ENCODE measurements around the gene TOX2. TPM values are rescaled to one million over a fixed set of nuclear protein-coding genes. Genes with fewer than 3 reads are reported as not detected.

TOX2 gene
- polyA plus RNA-seq, 3 donors: 0.39 to 0.56 (median 0.47) TPM

- H3K79me2 ChIP-seq (ENCODE audit: insufficient read depth, low read length): no peaks in the 10 kb centered on the region
- H3K27me3 ChIP-seq (ENCODE audit: control insufficient read depth in 2 of 2, insufficient read depth in 2 of 2, low read length in 2 of 2): peaks cover 0 to 3% of the 10 kb centered on the region in 2 donors
- H3K9me3 ChIP-seq (replicated peaks in 1 of 2; ENCODE audit: control insufficient read depth in 1 of 2, insufficient read depth in 1 of 2, low read length in 2 of 2): no peaks in the 10 kb centered on the region
- no peak overlapping the region for H3K27ac ChIP-seq (ENCODE audit: low read depth in 1 of 2, low read length in 2 of 2)
- no peak overlapping the region for H3K4me3 ChIP-seq (replicated peaks in 1 of 3; ENCODE audit: low read depth in 2 of 3, low read length in 3 of 3)
- no peak for TF ChIP-seq CTCF (IDR thresholded peaks at IDR 0.05)
- H3K9ac ChIP-seq (ENCODE audit: insufficient read depth, low read length, poor library complexity, severe bottlenecking): no peak overlapping the region
- H3K4me2 ChIP-seq (replicated peaks; ENCODE audit: extremely low read depth, low read length, poor library complexity, severe bottlenecking): no peak overlapping the region
- no peaks in the 10 kb centered on the region for H4K20me1 ChIP-seq (ENCODE audit: insufficient read depth, low read length)
- H3K4me1 ChIP-seq (ENCODE audit: control insufficient read depth in 1 of 2, insufficient read depth in 2 of 2, low read length in 2 of 2): peaks cover 48 to 49% of the 10 kb centered on the region in 2 donors
- H3K36me3 ChIP-seq (replicated peaks in 1 of 2; ENCODE audit: control insufficient read depth in 1 of 2, insufficient read depth in 2 of 2, low read length in 2 of 2): no peaks in the 10 kb centered on the region
- peak overlapping the region in 1 of 7 donors; percentile 62 for H3K27ac Mint-ChIP-seq
- intact Hi-C loops (cut with micrococcal nuclease): no loop called here
- H2AFZ ChIP-seq (ENCODE audit: insufficient read depth, low read depth, low read length, poor library complexity, severe bottlenecking): no peak overlapping the region
- peaks cover 19% of the 10 kb centered on the region in 2 donors for H3K36me3 Mint-ChIP-seq
- peak overlapping the region in 1 of 2 donors; percentile 30 for H3K4me3 Mint-ChIP-seq
- H3K9me3 Mint-ChIP-seq: peaks cover 0 to 3% (median 0%) of the 10 kb centered on the region in 7 donors
- peaks cover 6 to 18% (median 7%) of the 10 kb centered on the region in 3 donors for H3K27me3 Mint-ChIP-seq (ENCODE audit: low read depth in 3 of 3)
- WGBS (ENCODE audit: insufficient coverage): 93% methylated on average over 8 of the region's 8 CpGs
- DNase-seq: no peak
- peaks cover 66% of the 10 kb centered on the region for H3K4me1 Mint-ChIP-seq
Measured at GRCh38 chr20:43948455-43948854, 33.8 kb downstream of the TOX2 start.

GRCh38 chr20:43949248-43949647 lies 34.6 kb downstream of the TOX2 start:
- Mint-ChIP-seq H3K4me1 (peaks cover 68% of the 10 kb centered on the region), H3K4me3 (no peak overlapping the region), H3K36me3 (peaks cover 21 to 23% of the 10 kb centered on the region in 2 donors), H3K9me3 (peaks cover 0 to 3% (median 0%) of the 10 kb centered on the region in 7 donors), H3K27me3 (ENCODE audit: low read depth in 3 of 3) (peaks cover 10 to 22% (median 13%) of the 10 kb centered on the region in 3 donors), H3K27ac (peak overlapping the region in 3 of 7 donors; percentile 41 to 92 (median 77))
- TF ChIP-seq CTCF (IDR thresholded peaks at IDR 0.05): no peak
- no peak overlapping the region for H3K4me2 ChIP-seq (replicated peaks; ENCODE audit: extremely low read depth, low read length, poor library complexity, severe bottlenecking)
- H3K27ac ChIP-seq (ENCODE audit: low read depth in 1 of 2, low read length in 2 of 2): no peak overlapping the region
- intact Hi-C loops (cut with micrococcal nuclease): no loop called here
- H3K4me3 ChIP-seq (replicated peaks in 1 of 3; ENCODE audit: low read depth in 2 of 3, low read length in 3 of 3): no peak overlapping the region
- no peak overlapping the region for H2AFZ ChIP-seq (ENCODE audit: insufficient read depth, low read depth, low read length, poor library complexity, severe bottlenecking)
- no peak for DNase-seq
- peaks cover 0 to 5% of the 10 kb centered on the region in 2 donors for H3K27me3 ChIP-seq (ENCODE audit: control insufficient read depth in 2 of 2, insufficient read depth in 2 of 2, low read length in 2 of 2)
- H4K20me1 ChIP-seq (ENCODE audit: insufficient read depth, low read length): no peaks in the 10 kb centered on the region
- no peak overlapping the region for H3K9ac ChIP-seq (ENCODE audit: insufficient read depth, low read length, poor library complexity, severe bottlenecking)
- H3K4me1 ChIP-seq (ENCODE audit: control insufficient read depth in 1 of 2, insufficient read depth in 2 of 2, low read length in 2 of 2): peaks cover 48 to 49% of the 10 kb centered on the region in 2 donors
- 90% methylated on average over 1 of the region's 6 CpGs for WGBS (ENCODE audit: insufficient coverage)
- no peaks in the 10 kb centered on the region for H3K9me3 ChIP-seq (replicated peaks in 1 of 2; ENCODE audit: control insufficient read depth in 1 of 2, insufficient read depth in 1 of 2, low read length in 2 of 2)
- no peaks in the 10 kb centered on the region for H3K36me3 ChIP-seq (replicated peaks in 1 of 2; ENCODE audit: control insufficient read depth in 1 of 2, insufficient read depth in 2 of 2, low read length in 2 of 2)
- H3K79me2 ChIP-seq (ENCODE audit: insufficient read depth, low read length): no peaks in the 10 kb centered on the region
